IMR-90 (cell line): ENCODE results near the gene NAGPA. TPM values are rescaled to one million over a fixed set of nuclear protein-coding genes. Genes with fewer than 3 reads are reported as not detected.

Source experiments
- ATAC-seq: fragments of 200-7000 bp; cut with Tn5 transposase; 2 replicates; pipeline ENCODE4 v1.9.1; 2020; ENCODE audit warnings: low read depth, mild to moderate bottlenecking, moderate library complexity
- BruUV-seq: library from RNA; stranded (reverse); fragments of 400-500 nt; replicated peaks from 2 replicates; lab custom pipeline; 2021; lab: Mats Ljungman, UMichigan
- CTCF ChIA-PET: fragments of 300-600 bp; formaldehyde crosslinking; extraction: SDS; loops from one replicate; lab custom pipeline; 2021; ENCODE audit warnings: antibody characterized with exemption; lab: Yijun Ruan, JAX
- POLR2A ChIA-PET: fragments of 300-600 bp; sonication (Branson Sonifier 250); formaldehyde crosslinking; loops from one replicate; lab custom pipeline; 2022; ENCODE audit warnings: antibody characterized with exemption; ENCODE audit not compliant: unreplicated experiment; lab: Charles Lee
- DNase-seq: peaks from one replicate; pipeline ENCODE4 v3.0.0; 2013
- H2AFZ ChIP-seq: replicated peaks from 2 replicates; pipeline ENCODE3; 2013; ENCODE audit warnings: low read length, mild to moderate bottlenecking; ENCODE audit not compliant: poor library complexity
- H2AK5ac ChIP-seq: 2 replicates; pipeline ENCODE4 v1.6.1; 2013; ENCODE audit warnings: low read depth, low read length, inconsistent platforms
- H2AK9ac ChIP-seq: replicated peaks from 2 replicates; pipeline ENCODE3; 2013; ENCODE audit warnings: mild to moderate bottlenecking, low read depth, low read length, moderate library complexity; ENCODE audit not compliant: poor library complexity
- H2BK120ac ChIP-seq: 2 replicates; pipeline ENCODE4 v1.6.1; 2013; ENCODE audit warnings: low read depth, low read length, inconsistent platforms
- H2BK15ac ChIP-seq: 3 replicates; pipeline ENCODE4 v1.6.1; 2013; ENCODE audit warnings: low read depth, low read length, inconsistent platforms
- H2BK20ac ChIP-seq: 2 replicates; pipeline ENCODE4 v1.6.1; 2013; ENCODE audit warnings: low read depth, mild to moderate bottlenecking, inconsistent platforms, low read length, moderate library complexity
- H2BK5ac ChIP-seq: 2 replicates; pipeline ENCODE4 v1.6.1; 2013; ENCODE audit warnings: mild to moderate bottlenecking, low read depth, low read length, inconsistent platforms; ENCODE audit not compliant: poor library complexity, severe bottlenecking
- H3K14ac ChIP-seq: replicated peaks from 2 replicates; pipeline ENCODE4 v1.6.1; 2013; ENCODE audit warnings: low read depth, low read length, inconsistent platforms
- H3K18ac ChIP-seq: 2 replicates; pipeline ENCODE4 v1.6.1; 2013; ENCODE audit warnings: low read depth, low read length, control low read depth
- H3K23ac ChIP-seq: 2 replicates; pipeline ENCODE4 v1.6.1; 2013; ENCODE audit warnings: low read depth, low read length, inconsistent platforms
- H3K27ac ChIP-seq: 2 replicates; pipeline ENCODE4 v1.5.1; 2013; ENCODE audit warnings: mild to moderate bottlenecking, control low read depth, low read length; ENCODE audit not compliant: insufficient read depth
- H3K27me3 ChIP-seq: 2 replicates; pipeline ENCODE4 v1.6.1; 2013; ENCODE audit warnings: low read length; ENCODE audit not compliant: control insufficient read depth, insufficient read depth
- H3K36me3 ChIP-seq: 2 replicates; pipeline ENCODE4 v1.6.1; 2013; ENCODE audit warnings: low read length, mixed read lengths; ENCODE audit not compliant: control insufficient read depth, insufficient read depth
- H3K4ac ChIP-seq: 2 replicates; pipeline ENCODE4 v1.6.1; 2013; ENCODE audit warnings: low read depth, low read length, inconsistent platforms
- H3K4me1 ChIP-seq: 2 replicates; pipeline ENCODE4 v1.6.1; 2013; ENCODE audit warnings: low read length, mixed read lengths; ENCODE audit not compliant: control insufficient read depth, insufficient read depth
- H3K4me2 ChIP-seq: 2 replicates; pipeline ENCODE4 v1.6.1; 2013; ENCODE audit warnings: low read depth, mild to moderate bottlenecking, control low read depth, low read length, moderate library complexity
- H3K4me3 ChIP-seq: 2 replicates; pipeline ENCODE4 v1.5.1; 2013; ENCODE audit warnings: low read depth, mild to moderate bottlenecking, control low read depth, low read length, moderate library complexity; ENCODE audit not compliant: insufficient read depth
- H3K56ac ChIP-seq: 2 replicates; pipeline ENCODE4 v1.6.1; 2013; ENCODE audit warnings: low read length, inconsistent platforms; ENCODE audit not compliant: insufficient read depth; ENCODE audit errors: extremely low read depth
- H3K79me1 ChIP-seq, 2 experiments: 2 replicates each; pipeline ENCODE4 v1.6.1; 2013; ENCODE audit warnings: low read length in 2 of 2, inconsistent platforms in 1 of 2, low read depth in 1 of 2
- H3K9ac ChIP-seq: 2 replicates; pipeline ENCODE4 v1.6.1; 2013; ENCODE audit warnings: low read depth, low read length, control low read depth
- H3K9me1 ChIP-seq: 2 replicates; pipeline ENCODE4 v1.6.1; 2013; ENCODE audit warnings: low read length, inconsistent platforms; ENCODE audit not compliant: insufficient read depth
- H3K9me3 ChIP-seq: 2 replicates; pipeline ENCODE4 v1.6.1; 2013; ENCODE audit warnings: low read length; ENCODE audit not compliant: control insufficient read depth, insufficient read depth
- H4K20me1 ChIP-seq: 2 replicates; pipeline ENCODE4 v1.6.1; 2013; ENCODE audit warnings: low read length, inconsistent platforms; ENCODE audit not compliant: insufficient read depth
- H4K5ac ChIP-seq: 2 replicates; pipeline ENCODE4 v1.6.1; 2013; ENCODE audit warnings: mild to moderate bottlenecking, low read depth, low read length, control low read depth
- H4K8ac ChIP-seq, 2 experiments: 2 replicates each; pipeline ENCODE4 v1.6.1; 2013; ENCODE audit warnings: low read depth in 2 of 2, low read length in 2 of 2, control low read depth in 1 of 2, inconsistent platforms in 1 of 2
- H4K91ac ChIP-seq: 2 replicates; pipeline ENCODE4 v1.6.1; 2013; ENCODE audit warnings: low read depth, low read length, inconsistent platforms; ENCODE audit not compliant: insufficient read depth
- BHLHE40 ChIP-seq: fragments of 150-350 bp; IDR thresholded peaks from 2 replicates; pipeline ENCODE4 v1.6.1; 2016; ENCODE audit warnings: mild to moderate bottlenecking, low read depth, low read length
- CEBPB ChIP-seq: IDR thresholded peaks from 2 replicates; pipeline ENCODE4 v1.6.1; 2012; ENCODE audit warnings: low read depth, low read length, improper control_type of control experiment
- CHD1 ChIP-seq: IDR thresholded peaks from 2 replicates; pipeline ENCODE4 v1.6.1; 2012; ENCODE audit warnings: low read depth, low read length, improper control_type of control experiment
- ELK1 ChIP-seq: fragments of 150-350 bp; IDR thresholded peaks from 2 replicates; pipeline ENCODE4 v1.6.1; 2016; ENCODE audit warnings: low read depth, mild to moderate bottlenecking, low read length, moderate library complexity, borderline replicate concordance
- FOS ChIP-seq: fragments of 150-350 bp; IDR thresholded peaks from 2 replicates; pipeline ENCODE4 v1.6.1; 2016; ENCODE audit warnings: low read depth, low read length
- MAFK ChIP-seq: IDR thresholded peaks from 2 replicates; pipeline ENCODE4 v1.6.1; 2012; ENCODE audit warnings: low read depth, low read length, improper control_type of control experiment
- MAZ ChIP-seq: IDR thresholded peaks from 2 replicates; pipeline ENCODE4 v1.6.1; 2012; ENCODE audit warnings: low read depth, mild to moderate bottlenecking, low read length, improper control_type of control experiment, moderate library complexity, borderline replicate concordance
- MXI1 ChIP-seq: IDR thresholded peaks from 2 replicates; pipeline ENCODE4 v1.6.1; 2012; ENCODE audit warnings: low read depth, mild to moderate bottlenecking, low read length, moderate library complexity, borderline replicate concordance
- NFE2L2 ChIP-seq: fragments of 150-350 bp; IDR thresholded peaks from 2 replicates; pipeline ENCODE4 v1.6.1; 2016; ENCODE audit warnings: low read depth, mild to moderate bottlenecking, low read length
- POLR2A ChIP-seq: IDR thresholded peaks from 2 replicates; pipeline ENCODE4 v1.6.1; 2012; ENCODE audit warnings: mild to moderate bottlenecking, low read depth, low read length
- RAD21 ChIP-seq: IDR thresholded peaks from 2 replicates; pipeline ENCODE4 v1.6.1; 2012; ENCODE audit warnings: low read length, improper control_type of control experiment
- RCOR1 ChIP-seq: IDR thresholded peaks from 2 replicates; pipeline ENCODE4 v1.6.1; 2012; ENCODE audit warnings: mild to moderate bottlenecking, low read length, improper control_type of control experiment; ENCODE audit not compliant: insufficient replicate concordance
- RFX5 ChIP-seq: IDR thresholded peaks from 2 replicates; pipeline ENCODE4 v1.8.0; 2012; ENCODE audit warnings: low read depth, mild to moderate bottlenecking, low read length, moderate library complexity
- SMC3 ChIP-seq: fragments of 150-350 bp; IDR thresholded peaks from 2 replicates; pipeline ENCODE4 v1.6.1; 2016; ENCODE audit warnings: low read depth, mild to moderate bottlenecking, antibody characterized with exemption, low read length, moderate library complexity
- USF2 ChIP-seq: fragments of 150-350 bp; IDR thresholded peaks from 2 replicates; pipeline ENCODE4 v1.6.1; 2017; ENCODE audit warnings: mild to moderate bottlenecking, antibody characterized with exemption, low read length, low read depth
- WGBS, 2 experiments: methylation state at CpG; one replicate each; pipeline versions ENCODE4 v1.1.5 to v1.1.7; 2013; ENCODE audit warnings: missing lambda C conversion rate in 2 of 2; ENCODE audit not compliant: insufficient read length in 1 of 2; ENCODE audit errors: extremely low coverage in 2 of 2; 5-methylcytosine and 5-hydroxymethylcytosine counted together
- dilution Hi-C: fragments of 300-500 bp; cut with HindIII; formaldehyde crosslinking; loops from one replicate; pipeline ENCODE4 v1.14.3; 2018; ENCODE audit warnings: low sequenced_read_pairs; ENCODE audit not compliant: unreplicated experiment
- in situ Hi-C: fragments of 300-500 bp; cut with MboI; formaldehyde crosslinking; loops from 3 replicates; pipeline ENCODE4 v1.14.3; 2019; ENCODE audit warnings: low sequenced_read_pairs, inconsistent platforms, mixed read lengths
- intact Hi-C: fragments of 100-400 bp; cut with micrococcal nuclease; formaldehyde crosslinking; loops from 2 replicates; pipeline ENCODE4 v1.10.0; 2022
- polyA plus RNA-seq, 3 experiments: library from polyadenylated mRNA; depleted of rRNA; stranded (reverse); fragments of >200 nt; gene quantifications; 2 replicates each; pipeline ENCODE4 v1.2.3, GENCODE V29; 2012; ENCODE audit warnings: low replicate concordance in 1 of 3
- total RNA-seq: library from RNA; depleted of rRNA; stranded (reverse); fragments of >200 nt; gene quantifications from 2 replicates; pipeline ENCODE4 v1.2.3, GENCODE V29; 2012
- TF ChIP-seq, protein P1 (sequence below): conservative IDR thresholded peaks from 2 replicates; pipeline ENCODE4 v1.5.1; 2012; ENCODE audit warnings: mild to moderate bottlenecking, low read depth, low read length, improper control_type of control experiment

Gene NAGPA
- total and polyA plus RNA-seq, 2 of the 4 experiments (the other 2 are of a cell fraction) = 6.5 to 12.2 TPM

DNA sequence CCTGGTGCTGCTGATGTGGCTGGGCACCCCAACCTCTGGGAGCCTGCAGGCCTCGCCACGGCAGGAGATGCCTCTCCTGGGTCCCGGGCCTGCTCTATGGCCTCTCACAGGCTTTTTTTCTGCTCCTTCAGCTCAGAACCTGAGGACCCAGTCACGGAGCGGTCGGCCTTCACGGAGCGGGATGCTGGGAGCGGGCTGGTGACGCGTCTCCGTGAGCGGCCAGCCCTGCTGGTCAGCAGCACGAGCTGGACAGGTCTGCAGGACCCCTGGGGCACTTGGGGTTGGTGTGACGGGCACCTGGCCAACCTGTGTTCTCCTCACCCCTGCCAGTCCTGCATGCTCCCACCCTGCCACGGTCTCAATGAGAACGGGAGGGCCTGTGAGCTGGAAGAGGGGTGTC lies 44.9 kb upstream of the NAGPA start:
- Histone ChIP-seq H4K8ac (no peak overlapping the region), H2AFZ (no peak overlapping the region), H3K36me3 (peaks cover 44% of the 10 kb centered on the region), H3K23ac (no peak overlapping the region), H3K4me1 (no peaks in the 10 kb centered on the region), H2BK120ac (no peak overlapping the region), H3K79me1 (peaks cover 4 to 20% of the 10 kb centered on the region in 2 experiments; a peak in 2 of 4 replicates), H3K18ac (no peak overlapping the region), H2AK5ac (no peak overlapping the region), H2BK15ac (no peak overlapping the region), H3K9me1 (no peaks in the 10 kb centered on the region), H3K4ac (no peak overlapping the region), H3K9me3 (no peaks in the 10 kb centered on the region), H2BK20ac (no peak overlapping the region), H3K56ac (no peak overlapping the region), H3K9ac (no peak overlapping the region), H3K4me2 (no peak overlapping the region), H2AK9ac (no peak overlapping the region), H4K91ac (no peak overlapping the region), H3K14ac (no peak overlapping the region), H3K27ac (no peak overlapping the region), H4K5ac (no peak overlapping the region), H3K4me3 (no peak overlapping the region), H3K27me3 (no peaks in the 10 kb centered on the region), H2BK5ac (no peak overlapping the region), H4K20me1 (no peaks in the 10 kb centered on the region)
- intact Hi-C loops = no loop called here
- ChIA-PET CTCF (no interaction called here), POLR2A (no interaction called here)
- 100% methylated on average over 2 of the region's 17 CpGs; no CpG with 5 or more reads in 1 of the 2 experiments for WGBS, 2 experiments
- TF ChIP-seq MXI1 (no peak), SMC3 (no peak), CHD1 (no peak), MAZ (no peak), ELK1 (no peak), RAD21 (no peak), NFE2L2 (no peak), MAFK (no peak), POLR2A (no peak), USF2 (no peak), RFX5 (no peak), FOS (no peak), RCOR1 (no peak), BHLHE40 (no peak), CEBPB (no peak)
- TF ChIP-seq, protein P1, sequence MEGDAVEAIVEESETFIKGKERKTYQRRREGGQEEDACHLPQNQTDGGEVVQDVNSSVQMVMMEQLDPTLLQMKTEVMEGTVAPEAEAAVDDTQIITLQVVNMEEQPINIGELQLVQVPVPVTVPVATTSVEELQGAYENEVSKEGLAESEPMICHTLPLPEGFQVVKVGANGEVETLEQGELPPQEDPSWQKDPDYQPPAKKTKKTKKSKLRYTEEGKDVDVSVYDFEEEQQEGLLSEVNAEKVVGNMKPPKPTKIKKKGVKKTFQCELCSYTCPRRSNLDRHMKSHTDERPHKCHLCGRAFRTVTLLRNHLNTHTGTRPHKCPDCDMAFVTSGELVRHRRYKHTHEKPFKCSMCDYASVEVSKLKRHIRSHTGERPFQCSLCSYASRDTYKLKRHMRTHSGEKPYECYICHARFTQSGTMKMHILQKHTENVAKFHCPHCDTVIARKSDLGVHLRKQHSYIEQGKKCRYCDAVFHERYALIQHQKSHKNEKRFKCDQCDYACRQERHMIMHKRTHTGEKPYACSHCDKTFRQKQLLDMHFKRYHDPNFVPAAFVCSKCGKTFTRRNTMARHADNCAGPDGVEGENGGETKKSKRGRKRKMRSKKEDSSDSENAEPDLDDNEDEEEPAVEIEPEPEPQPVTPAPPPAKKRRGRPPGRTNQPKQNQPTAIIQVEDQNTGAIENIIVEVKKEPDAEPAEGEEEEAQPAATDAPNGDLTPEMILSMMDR = no peak
- dilution Hi-C loops = no loop called here
- no TSS peak for BruUV-seq
- no peak for ATAC-seq
- no peak for DNase-seq
- in situ Hi-C loops = no loop called here
